ENCODE data around the gene DCC. TPM values are rescaled to one million over a fixed set of nuclear protein-coding genes. Genes with fewer than 3 reads are reported as not detected.

Gene DCC
- total and polyA plus RNA-seq, 2 of the 8 experiments (the other 6 are each of a cell fraction or from before 2014, with no cell fraction given) = 0.14 to 1.4 TPM

DNA sequence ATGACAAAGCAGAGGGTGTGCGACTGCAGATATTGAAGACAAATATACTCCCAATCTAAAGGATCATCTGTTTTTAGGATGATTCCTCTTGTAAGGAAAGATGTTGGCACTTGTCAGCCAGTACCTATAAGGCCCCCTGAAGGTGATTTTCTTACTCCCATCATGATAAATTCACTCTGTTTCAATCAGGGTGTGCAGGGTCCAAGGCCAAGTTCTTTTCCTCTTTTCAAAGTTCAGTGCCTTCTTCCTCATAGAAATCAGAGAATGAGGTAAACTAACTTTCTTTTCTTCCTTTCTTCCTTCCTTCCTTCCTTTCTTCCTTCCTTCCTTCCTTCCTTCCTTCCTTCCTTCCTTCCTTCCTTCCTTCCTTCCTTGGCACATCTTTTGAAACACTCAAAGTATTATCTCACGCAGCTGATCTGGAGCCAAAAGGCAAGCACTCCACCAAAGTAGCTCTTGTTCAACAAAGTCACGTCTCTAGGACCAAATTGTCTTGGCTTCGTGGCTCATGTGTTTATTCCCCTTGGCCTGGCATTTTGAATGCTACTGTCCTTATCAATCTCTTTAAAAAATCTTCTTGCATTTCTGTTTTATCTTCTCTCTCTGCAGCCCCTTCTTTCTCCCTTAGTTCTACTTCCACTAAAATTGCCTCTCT lies 87.7 kb downstream of the DCC start:
- H4K91ac ChIP-seq (replicated peaks; ENCODE audit: insufficient read length, low read length) = no peak overlapping the region
- no peaks in the 10 kb centered on the region for H3K27me3 ChIP-seq (replicated peaks in 1 of 4; ENCODE audit: control insufficient read depth in 3 of 4, extremely low read depth in 1 of 4, insufficient read depth in 3 of 4, low read length in 3 of 4)
- no peak for TF ChIP-seq RXRA (IDR thresholded peaks at IDR 0.05; ENCODE audit: insufficient read depth, low read depth, low read length)
- no peak for TF ChIP-seq SAP30 (IDR thresholded peaks at IDR 0.05; ENCODE audit: insufficient read depth, insufficient replicate concordance, low read length)
- H2AK5ac ChIP-seq (ENCODE audit: low read depth, low read length) = no peak overlapping the region
- no peak overlapping the region for H4K5ac ChIP-seq (ENCODE audit: insufficient read length, low read depth, low read length)
- no peak overlapping the region for H2BK12ac ChIP-seq (ENCODE audit: low read depth, low read length)
- H3K27ac ChIP-seq (ENCODE audit: low read depth, low read length) = no peak overlapping the region
- H3K79me2 ChIP-seq (ENCODE audit: control insufficient read depth in 1 of 2, insufficient read depth in 2 of 2, low read length in 2 of 2) = no peaks in the 10 kb centered on the region
- no peak overlapping the region for H2AFZ ChIP-seq (ENCODE audit: low read length)
- H2BK20ac ChIP-seq (ENCODE audit: low read length) = no peak overlapping the region
- no peak overlapping the region for H3K9ac ChIP-seq (replicated peaks in 1 of 4; ENCODE audit: extremely low read depth in 1 of 4, low read depth in 3 of 4, low read length in 3 of 4)
- no peaks in the 10 kb centered on the region for H3K4me1 ChIP-seq (replicated peaks in 1 of 4; ENCODE audit: control insufficient read depth in 3 of 4, insufficient read depth in 4 of 4, low read length in 3 of 4)
- ChIA-PET CTCF (ENCODE audit: partially characterized antibody) (interaction anchor here (0.6 kb wide), 1 partner anchor 555 kb away, joined by 3 read pairs; no protein-coding TSS in a partner anchor), POLR2A (ENCODE audit: partially characterized antibody) (no interaction called here)
- H3K18ac ChIP-seq (ENCODE audit: extremely low read depth, low read length) = no peak overlapping the region
- H4K20me1 ChIP-seq (replicated peaks in 1 of 2; ENCODE audit: control insufficient read depth in 1 of 2, insufficient read depth in 2 of 2, low read length in 2 of 2) = no peaks in the 10 kb centered on the region
- no peaks in the 10 kb centered on the region for H3K9me3 ChIP-seq (ENCODE audit: insufficient read depth in 2 of 2, low read depth in 1 of 2, low read length in 1 of 2)
- H3K23ac ChIP-seq (ENCODE audit: insufficient read length) = no peak overlapping the region
- no peak overlapping the region for H2BK120ac ChIP-seq (replicated peaks; ENCODE audit: low read depth, low read length)
- no peak overlapping the region for H3K4me2 ChIP-seq (ENCODE audit: insufficient read depth in 1 of 2, low read depth in 2 of 2, low read length in 2 of 2)
- H3K14ac ChIP-seq (ENCODE audit: insufficient read length) = no peak overlapping the region
- H2BK15ac ChIP-seq (ENCODE audit: low read length) = no peak overlapping the region
- H3K23me2 ChIP-seq (ENCODE audit: low read depth, low read length) = no peaks in the 10 kb centered on the region
- no peak for FAIRE-seq
- no peak overlapping the region for H3K4me3 ChIP-seq (ENCODE audit: extremely low read depth in 1 of 4, insufficient read depth in 2 of 4, low read depth in 3 of 4, low read length in 4 of 4)
- H4K8ac ChIP-seq (ENCODE audit: extremely low read depth, insufficient read depth, low read length) = no peak overlapping the region
- no peaks in the 10 kb centered on the region for H3K36me3 ChIP-seq (ENCODE audit: control insufficient read depth in 2 of 4, insufficient read depth in 4 of 4, low read length in 3 of 4)
- no peak overlapping the region for H2BK5ac ChIP-seq (ENCODE audit: low read depth, low read length)
- no peak overlapping the region for H3K4ac ChIP-seq (replicated peaks; ENCODE audit: insufficient read length, low read depth, low read length)
- H3K56ac ChIP-seq (replicated peaks; ENCODE audit: insufficient read length, low read depth, low read length) = no peak overlapping the region
- WGBS, 2 experiments (ENCODE audit: extremely low coverage in 1 of 2, insufficient coverage in 1 of 2, insufficient read length in 1 of 2, insufficient replicate concordance in 2 of 2, low coverage in 1 of 2, low lambda C conversion rate in 2 of 2, missing lambda C conversion rate in 1 of 2) = 96% methylated on average over 4 of the region's 4 CpGs; no CpG with 5 or more reads in 1 of the 2 experiments
- H3K79me1 ChIP-seq (ENCODE audit: low read depth, low read length) = no peaks in the 10 kb centered on the region
- DNase-seq (ENCODE audit: low read depth in 1 of 2, low spot score in 2 of 2) = no peak

Data from H1 (cell line).